CD4-positive, CD25-positive, alpha-beta regulatory T cell (primary cell): Measurements from ENCODE around the gene ZDHHC14. TPM values are rescaled to one million over a fixed set of nuclear protein-coding genes. Genes with fewer than 3 reads are reported as not detected.
A peak's percentile ranks its signal among the peaks of the same experiment; 100 is the strongest.

Experiments used
- ATAC-seq, 2 donors: fragments of 150-1000 bp; cut with Tn5 transposase; one replicate each; pipeline ENCODE4 v1.10.0; 2021; ENCODE audit warnings: low read depth in 2 of 2, moderate number of reproducible peaks in 2 of 2, moderate library complexity in 1 of 2
- DNase-seq, 3 donors: peaks; one replicate each; pipeline versions ENCODE4 v3.0.0 to v3.0.0-alpha.2; 2012 to 2022; ENCODE audit warnings: mixed read lengths in 1 of 3
- H3K27ac ChIP-seq: one replicate; pipeline ENCODE4 v1.7.0; 2013; ENCODE audit warnings: mild to moderate bottlenecking, low read length; ENCODE audit not compliant: insufficient read depth, poor library complexity, severe bottlenecking
- H3K27me3 ChIP-seq: one replicate; pipeline ENCODE4 v1.7.0; 2013; ENCODE audit warnings: low read length; ENCODE audit not compliant: control insufficient read depth, insufficient read depth
- H3K36me3 ChIP-seq: one replicate; pipeline ENCODE4 v1.7.0; 2013; ENCODE audit warnings: mild to moderate bottlenecking, low read length, moderate library complexity; ENCODE audit not compliant: control insufficient read depth, insufficient read depth
- H3K4me1 ChIP-seq: 2 replicates; pipeline ENCODE4 v1.7.0; 2013; ENCODE audit warnings: mild to moderate bottlenecking, low read length; ENCODE audit not compliant: insufficient read depth, control insufficient read depth, poor library complexity, severe bottlenecking
- H3K4me3 ChIP-seq: one replicate; pipeline ENCODE4 v1.7.0; 2013; ENCODE audit warnings: low read depth, mild to moderate bottlenecking, low read length, moderate library complexity
- H3K9me3 ChIP-seq, 2 experiments: 1 replicate in 1 of 2; 2 replicates in 1 of 2; pipeline ENCODE4 v1.7.0; 2013; ENCODE audit warnings: low read length in 2 of 2, mild to moderate bottlenecking in 1 of 2, moderate library complexity in 1 of 2; ENCODE audit not compliant: control insufficient read depth in 2 of 2
- H3K27ac Mint-ChIP-seq, 3 donors: one replicate each; pipeline ENCODE4 v1.8.0; 2020 to 2022; ENCODE audit warnings: mild to moderate bottlenecking in 3 of 3, mixed read lengths in 3 of 3, moderate library complexity in 2 of 3
- H3K27me3 Mint-ChIP-seq: one replicate; pipeline ENCODE4 v1.8.0; 2022; ENCODE audit warnings: mild to moderate bottlenecking, mixed read lengths
- H3K36me3 Mint-ChIP-seq: one replicate; pipeline ENCODE4 v1.8.0; 2020; ENCODE audit warnings: mixed read lengths
- H3K4me1 Mint-ChIP-seq, 4 donors: one replicate each; pipeline ENCODE4 v1.8.0; 2020 to 2022; ENCODE audit warnings: mixed read lengths in 4 of 4, mild to moderate bottlenecking in 1 of 4
- H3K4me3 Mint-ChIP-seq, 4 donors: one replicate each; pipeline ENCODE4 v1.8.0; 2020 to 2022; ENCODE audit warnings: mild to moderate bottlenecking in 4 of 4, mixed read lengths in 4 of 4, moderate library complexity in 3 of 4
- H3K9me3 Mint-ChIP-seq, 7 donors: one replicate each; pipeline ENCODE4 v1.8.0; 2020 to 2022; ENCODE audit warnings: mixed read lengths in 7 of 7, mild to moderate bottlenecking in 3 of 7, moderate library complexity in 2 of 7
- polyA plus RNA-seq, 4 donors: library from polyadenylated mRNA; unstranded; fragments of 300-500 nt; fragmentation: Illumina TruSeq; gene quantifications; one replicate each; pipeline ENCODE4 v1.2.3, GENCODE V29; 2021
- total RNA-seq: library from RNA; stranded (reverse); gene quantifications from one replicate; pipeline ENCODE4 v1.2.3, GENCODE V29; 2022

ZDHHC14 gene
- total and polyA plus RNA-seq, 5 donors from 2014 or later, result 0.29 to 4.2 (median 1.0) TPM

DNA sequence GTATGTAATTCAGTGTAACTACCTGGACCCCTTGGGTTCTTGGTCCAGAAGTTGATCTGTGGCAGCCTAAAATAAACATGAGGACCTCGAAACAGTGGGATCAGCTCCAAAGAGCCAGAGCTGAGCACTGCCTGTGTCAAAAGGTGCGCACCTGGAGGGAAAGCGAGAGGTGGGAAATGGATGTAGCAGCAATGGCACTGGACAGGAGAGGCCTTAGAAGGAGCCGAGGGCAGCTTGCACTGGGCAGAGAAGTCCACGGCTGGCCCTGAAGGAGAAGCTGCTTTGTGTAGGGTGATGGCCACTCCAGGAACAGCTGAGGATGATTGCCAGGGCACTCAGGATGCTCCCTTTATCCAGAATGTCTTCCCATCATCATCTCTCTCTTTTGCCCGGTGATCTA is 228.1 kb downstream of the ZDHHC14 start:
- Mint-ChIP-seq H3K4me3 (no peak overlapping the region), H3K9me3 (no peaks in the 10 kb centered on the region), H3K36me3 (no peaks in the 10 kb centered on the region), H3K27me3 (peaks cover 5% of the 10 kb centered on the region), H3K27ac (no peak overlapping the region), H3K4me1 (no peaks in the 10 kb centered on the region)
- Histone ChIP-seq H3K4me3 (no peak overlapping the region), H3K27ac (no peak overlapping the region), H3K36me3 (no peaks in the 10 kb centered on the region), H3K27me3 (no peaks in the 10 kb centered on the region), H3K4me1 (no peaks in the 10 kb centered on the region), H3K9me3 (no peaks in the 10 kb centered on the region)
- DNase-seq (no peak), ATAC-seq (no peak)

DNA sequence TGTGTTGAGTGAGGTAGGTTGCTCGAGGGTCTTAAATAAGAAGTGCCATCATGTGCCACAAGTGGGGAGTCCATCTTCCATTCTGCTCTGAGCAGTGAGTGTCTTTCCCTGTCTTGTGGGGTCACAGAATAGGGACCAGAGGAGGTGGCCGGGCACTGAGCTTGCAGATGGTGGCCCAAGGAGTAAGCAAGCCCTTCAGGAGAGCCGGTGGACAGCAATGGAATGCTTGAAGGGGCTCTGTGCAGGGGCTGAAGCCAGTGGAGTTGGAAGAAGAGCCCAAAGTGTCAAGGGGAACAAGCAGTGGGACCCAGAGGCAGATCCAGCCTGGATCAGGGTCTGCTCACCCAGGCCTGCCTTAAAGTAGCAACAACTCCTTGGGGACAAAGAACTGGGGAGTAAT is 228.6 kb downstream of the ZDHHC14 start:
- Mint-ChIP-seq H3K9me3 (no peaks in the 10 kb centered on the region), H3K4me1 (no peaks in the 10 kb centered on the region)
- ATAC-seq, result no peak

DNA sequence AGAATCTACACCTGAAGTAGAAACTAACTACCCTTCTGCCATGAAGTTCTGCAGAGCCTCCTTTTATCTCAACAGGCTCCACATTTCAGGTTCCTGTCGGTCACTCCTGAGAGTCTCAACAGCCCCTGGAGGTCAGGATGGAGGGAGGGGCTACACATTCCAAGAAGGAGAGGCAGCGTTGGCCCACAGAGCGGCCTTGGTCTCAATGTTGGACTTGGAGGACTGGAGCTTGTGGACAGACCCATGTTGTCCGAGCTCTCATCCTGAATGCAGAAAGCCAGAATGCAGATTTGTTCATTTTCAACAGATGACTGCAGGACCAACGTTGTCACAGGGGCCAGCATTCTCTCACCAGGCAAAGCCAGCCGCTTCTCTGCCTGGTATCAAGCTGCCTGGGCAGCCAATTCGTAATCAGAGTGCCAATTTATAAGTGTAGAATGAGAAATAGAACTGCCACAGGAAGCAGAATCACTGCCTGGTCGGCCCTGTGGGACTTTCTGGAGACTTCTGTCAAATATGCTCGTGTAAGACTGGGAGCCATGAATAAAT is 229.5 kb downstream of the ZDHHC14 start:
- DNase-seq, result no peak
- H3K4me1 ChIP-seq, result no peaks in the 10 kb centered on the region
- H3K27me3 ChIP-seq, result no peaks in the 10 kb centered on the region
- H3K36me3 Mint-ChIP-seq, result no peaks in the 10 kb centered on the region
- peaks cover 5% of the 10 kb centered on the region for H3K27me3 Mint-ChIP-seq
- H3K9me3 ChIP-seq, result no peaks in the 10 kb centered on the region
- no peak for ATAC-seq
- no peaks in the 10 kb centered on the region for H3K36me3 ChIP-seq
- H3K4me3 ChIP-seq, result no peak overlapping the region
- H3K9me3 Mint-ChIP-seq, result no peaks in the 10 kb centered on the region
- no peak overlapping the region for H3K27ac Mint-ChIP-seq
- H3K27ac ChIP-seq, result no peak overlapping the region
- H3K4me3 Mint-ChIP-seq, result no peak overlapping the region
- no peaks in the 10 kb centered on the region for H3K4me1 Mint-ChIP-seq

More for the DNA sequence above, 228.6 kb downstream of the ZDHHC14 start:
- no peaks in the 10 kb centered on the region for H3K9me3 ChIP-seq
- no peak overlapping the region for H3K4me3 Mint-ChIP-seq
- no peaks in the 10 kb centered on the region for H3K27me3 ChIP-seq
- no peak overlapping the region for H3K4me3 ChIP-seq
- DNase-seq, result no peak
- H3K4me1 ChIP-seq, result no peaks in the 10 kb centered on the region
- H3K27me3 Mint-ChIP-seq, result peaks cover 8% of the 10 kb centered on the region
- H3K36me3 Mint-ChIP-seq, result no peaks in the 10 kb centered on the region
- no peak overlapping the region for H3K27ac Mint-ChIP-seq
- no peak overlapping the region for H3K27ac ChIP-seq
- no peaks in the 10 kb centered on the region for H3K36me3 ChIP-seq

DNA sequence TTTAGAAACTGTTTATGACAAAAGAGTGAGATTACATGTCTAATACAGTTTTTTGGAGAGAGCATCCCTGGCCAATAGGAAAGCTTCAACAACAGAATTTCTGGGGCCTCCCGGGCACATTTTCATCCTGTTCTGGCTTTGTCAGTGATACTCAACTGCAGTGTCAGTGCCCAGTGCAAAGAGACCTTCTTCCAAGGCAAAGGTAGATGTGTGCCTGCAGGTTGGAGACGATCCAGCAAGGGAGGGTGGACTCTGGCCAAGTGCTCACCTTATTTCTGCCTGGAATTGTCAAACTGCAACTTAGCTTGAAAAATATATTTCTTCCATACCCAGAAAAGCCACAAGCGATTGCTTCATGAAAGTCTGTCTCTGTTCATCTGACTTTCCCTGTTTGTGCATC is 230.4 kb downstream of the ZDHHC14 start:
- DNase-seq, result no peak
- H3K4me1 ChIP-seq, result no peaks in the 10 kb centered on the region
- Mint-ChIP-seq H3K9me3 (no peaks in the 10 kb centered on the region), H3K27me3 (peaks cover 4% of the 10 kb centered on the region), H3K4me3 (no peak overlapping the region), H3K27ac (no peak overlapping the region), H3K36me3 (no peaks in the 10 kb centered on the region), H3K4me1 (no peaks in the 10 kb centered on the region)
- no peaks in the 10 kb centered on the region for H3K27me3 ChIP-seq
- H3K9me3 ChIP-seq, result no peaks in the 10 kb centered on the region
- H3K36me3 ChIP-seq, result no peaks in the 10 kb centered on the region
- H3K4me3 ChIP-seq, result no peak overlapping the region
- no peak overlapping the region for H3K27ac ChIP-seq
- ATAC-seq, result no peak

DNA sequence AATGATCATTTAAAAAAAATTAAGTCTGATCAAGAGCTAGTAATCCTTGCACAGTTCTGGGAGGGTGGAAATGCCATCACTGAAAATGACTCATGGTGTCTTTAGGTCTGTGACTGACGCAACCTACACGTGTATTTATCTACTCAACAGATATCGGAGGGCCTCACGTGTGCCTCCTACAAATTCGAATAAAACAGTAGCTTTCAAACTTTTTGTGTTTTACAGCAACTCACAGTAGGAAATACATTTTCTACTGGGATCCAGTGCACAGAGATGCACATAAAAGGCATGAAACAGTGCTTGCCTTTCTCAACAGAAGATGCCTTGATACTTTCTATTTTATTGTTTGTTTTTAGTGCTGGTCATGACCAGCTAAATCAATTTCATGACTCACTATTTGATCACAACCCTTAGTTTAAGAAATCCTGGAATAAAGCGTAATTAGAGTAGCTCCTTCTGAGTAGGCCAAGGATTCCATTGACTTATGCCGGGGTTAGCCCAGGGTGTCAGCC is 232.1 kb downstream of the ZDHHC14 start:
- no peaks in the 10 kb centered on the region for H3K9me3 Mint-ChIP-seq
- H3K27me3 ChIP-seq, result no peaks in the 10 kb centered on the region
- ATAC-seq (no peak), DNase-seq (no peak)
- no peak overlapping the region for H3K4me3 ChIP-seq
- peaks cover 4% of the 10 kb centered on the region for H3K27me3 Mint-ChIP-seq
- H3K36me3 Mint-ChIP-seq, result no peaks in the 10 kb centered on the region
- no peaks in the 10 kb centered on the region for H3K4me1 ChIP-seq
- H3K27ac ChIP-seq, result no peak overlapping the region
- H3K27ac Mint-ChIP-seq, result no peak overlapping the region
- H3K9me3 ChIP-seq, result no peaks in the 10 kb centered on the region
- no peaks in the 10 kb centered on the region for H3K4me1 Mint-ChIP-seq
- H3K4me3 Mint-ChIP-seq, result no peak overlapping the region
- H3K36me3 ChIP-seq, result no peaks in the 10 kb centered on the region

DNA sequence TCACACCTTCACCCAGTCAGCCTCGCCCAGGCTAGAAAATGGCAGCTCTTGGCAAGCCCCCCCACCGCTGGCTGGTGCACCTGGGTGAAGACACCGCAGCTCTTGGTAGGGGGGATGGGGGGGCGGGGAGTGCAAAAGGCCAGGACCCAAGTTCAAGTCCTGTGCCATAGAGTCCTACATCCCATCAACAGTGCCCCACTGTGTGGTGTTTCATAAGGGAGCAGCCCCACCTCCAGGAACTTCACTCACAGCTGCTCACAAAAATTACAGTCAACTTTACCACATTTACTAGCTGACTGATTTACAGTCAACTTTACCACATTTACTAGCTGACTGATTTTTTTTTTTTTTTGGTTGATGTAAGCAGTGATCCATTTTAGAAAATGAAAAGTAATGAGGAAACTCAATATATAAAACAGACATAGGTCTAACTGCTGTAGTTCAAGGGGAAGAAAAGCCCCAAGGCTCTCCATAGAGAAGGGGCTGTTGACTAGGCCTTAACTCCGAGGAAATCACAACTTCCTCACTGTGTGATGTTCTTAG is 233.1 kb downstream of the ZDHHC14 start:
- H3K9me3 Mint-ChIP-seq, result no peaks in the 10 kb centered on the region
- H3K36me3 Mint-ChIP-seq, result no peaks in the 10 kb centered on the region
- Histone ChIP-seq H3K27me3 (no peaks in the 10 kb centered on the region), H3K9me3 (no peaks in the 10 kb centered on the region), H3K4me1 (no peaks in the 10 kb centered on the region), H3K36me3 (no peaks in the 10 kb centered on the region), H3K27ac (no peak overlapping the region), H3K4me3 (no peak overlapping the region)
- H3K4me3 Mint-ChIP-seq, result no peak overlapping the region
- peaks cover 4% of the 10 kb centered on the region for H3K27me3 Mint-ChIP-seq
- DNase-seq (peak in 1 of 3 donors; percentile 13), ATAC-seq (no peak)
- H3K27ac Mint-ChIP-seq, result no peak overlapping the region
- H3K4me1 Mint-ChIP-seq, result no peaks in the 10 kb centered on the region

DNA sequence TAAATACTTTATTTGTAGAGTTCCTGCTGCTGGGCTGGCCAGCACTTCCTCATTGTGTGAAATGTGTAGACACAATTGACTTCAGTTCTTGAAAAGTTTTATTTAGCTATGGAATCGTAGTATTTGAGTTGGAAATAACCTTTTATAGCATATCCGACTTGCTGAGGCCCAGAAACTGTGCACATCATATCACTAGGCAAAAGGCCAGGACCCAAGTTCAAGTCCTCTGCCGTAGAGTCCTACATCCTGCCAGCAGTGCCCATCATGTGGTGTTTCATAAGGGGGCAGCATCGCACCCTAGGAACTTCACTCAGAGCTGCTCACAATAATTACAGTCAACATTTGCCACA is 234.4 kb downstream of the ZDHHC14 start:
- Mint-ChIP-seq H3K36me3 (no peaks in the 10 kb centered on the region), H3K9me3 (peaks cover 0 to 1% (median 0%) of the 10 kb centered on the region in 7 donors), H3K4me1 (no peaks in the 10 kb centered on the region), H3K27me3 (peaks cover 4% of the 10 kb centered on the region), H3K4me3 (no peak overlapping the region), H3K27ac (no peak overlapping the region)
- Histone ChIP-seq H3K27ac (no peak overlapping the region), H3K9me3 (no peaks in the 10 kb centered on the region), H3K27me3 (no peaks in the 10 kb centered on the region), H3K36me3 (no peaks in the 10 kb centered on the region), H3K4me1 (no peaks in the 10 kb centered on the region), H3K4me3 (no peak overlapping the region)
- ATAC-seq (no peak), DNase-seq (no peak)

DNA sequence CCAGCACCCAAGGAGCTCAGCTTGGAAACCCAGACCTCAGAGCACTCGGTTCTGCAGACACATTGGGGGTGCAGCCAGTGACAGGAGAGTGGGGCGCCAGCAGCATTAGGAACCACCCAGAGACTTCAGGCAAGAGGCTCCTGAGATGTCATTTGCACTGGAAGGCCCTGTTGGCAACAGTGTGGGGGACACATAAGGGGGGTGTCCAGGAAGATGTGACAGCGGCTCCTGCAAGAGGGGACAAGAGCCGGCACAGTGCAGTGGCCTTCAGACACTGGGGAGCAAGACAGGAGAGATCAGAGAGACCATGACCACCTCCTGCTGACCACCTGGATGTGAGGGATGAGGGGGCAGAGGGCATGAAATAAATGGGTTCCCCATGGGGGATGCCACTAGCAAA is 235.0 kb downstream of the ZDHHC14 start:
- peaks cover 4% of the 10 kb centered on the region for H3K27me3 Mint-ChIP-seq

More for the DNA sequence above, 235.0 kb downstream of the ZDHHC14 start:
- H3K36me3 Mint-ChIP-seq, result no peaks in the 10 kb centered on the region
- H3K27ac ChIP-seq, result no peak overlapping the region
- no peaks in the 10 kb centered on the region for H3K9me3 ChIP-seq
- H3K36me3 ChIP-seq, result no peaks in the 10 kb centered on the region
- no peak overlapping the region for H3K27ac Mint-ChIP-seq
- H3K4me1 ChIP-seq, result no peaks in the 10 kb centered on the region
- H3K4me1 Mint-ChIP-seq, result no peaks in the 10 kb centered on the region
- no peak overlapping the region for H3K4me3 ChIP-seq
- no peak overlapping the region for H3K4me3 Mint-ChIP-seq
- DNase-seq (no peak), ATAC-seq (no peak)
- H3K9me3 Mint-ChIP-seq, result peaks cover 0 to 1% (median 0%) of the 10 kb centered on the region in 7 donors
- H3K27me3 ChIP-seq, result no peaks in the 10 kb centered on the region
